EH (cell line): ENCODE measurements around the gene C1orf50.

Source experiments
- DNase-seq: peaks from one replicate; pipeline ENCODE4 v3.0.0-alpha.2; 2015; ENCODE audit warnings: low read depth

The C1orf50 gene

DNA sequence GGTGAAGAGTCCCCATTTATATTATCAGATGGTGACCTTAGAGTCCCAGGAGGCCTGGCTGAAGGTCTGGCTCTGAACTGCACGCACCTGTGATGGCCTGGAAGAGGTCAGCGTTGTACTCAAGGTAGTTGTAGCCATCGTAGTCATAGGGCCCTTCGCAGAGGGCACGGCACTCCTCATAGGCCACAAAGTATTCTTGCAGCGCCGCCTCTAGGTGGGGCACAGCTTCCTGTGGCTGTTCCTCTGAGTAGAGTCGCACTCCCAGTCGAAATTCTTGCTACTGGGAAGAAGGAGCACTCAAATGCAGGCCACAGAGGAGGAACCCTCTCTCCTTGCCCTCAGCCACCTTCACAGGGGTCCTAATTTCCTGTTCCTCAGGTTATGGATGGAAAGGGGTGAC is 7.9 kb upstream of the C1orf50 start:
- DNase-seq = no peak

DNA sequence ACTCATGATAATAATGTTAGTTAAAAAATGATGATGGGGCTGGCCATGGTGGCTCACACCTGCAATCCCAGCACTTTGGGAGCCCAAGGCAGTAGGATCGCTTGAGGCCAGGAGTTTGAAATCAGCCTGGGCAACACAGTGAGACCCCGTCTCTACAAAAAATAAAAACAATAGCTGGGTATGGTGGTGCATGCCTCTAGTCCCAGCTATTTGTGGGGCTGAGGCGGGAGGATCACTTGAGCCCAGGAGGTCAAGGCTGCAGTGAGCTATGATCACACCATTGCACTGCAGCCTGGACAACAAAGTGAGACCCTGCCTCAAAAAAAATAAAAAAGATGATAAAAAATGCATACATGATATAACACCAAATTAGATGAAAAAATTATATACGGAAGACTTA is 5.5 kb upstream of the C1orf50 start:
- no peak for DNase-seq

DNA sequence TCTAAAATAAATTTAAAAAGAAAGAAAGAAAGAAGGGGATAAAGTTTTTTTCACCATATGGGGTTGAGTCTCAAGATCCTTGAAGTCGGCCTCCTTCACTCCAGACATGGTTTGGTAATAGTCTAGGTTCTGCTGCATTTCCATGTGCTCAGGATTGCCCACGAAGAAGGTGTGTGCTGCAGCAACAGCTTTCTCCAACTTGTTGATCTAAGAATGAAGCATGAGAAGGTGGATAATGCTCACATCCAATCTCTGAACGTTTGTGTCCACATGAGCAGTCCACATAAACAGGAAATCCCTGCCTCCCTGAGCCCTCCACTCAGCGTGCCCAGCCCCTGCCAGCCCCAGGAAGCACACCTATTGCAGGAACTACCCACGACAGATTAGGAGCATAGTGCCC is 4.8 kb upstream of the C1orf50 start:
- DNase-seq = no peak

DNA sequence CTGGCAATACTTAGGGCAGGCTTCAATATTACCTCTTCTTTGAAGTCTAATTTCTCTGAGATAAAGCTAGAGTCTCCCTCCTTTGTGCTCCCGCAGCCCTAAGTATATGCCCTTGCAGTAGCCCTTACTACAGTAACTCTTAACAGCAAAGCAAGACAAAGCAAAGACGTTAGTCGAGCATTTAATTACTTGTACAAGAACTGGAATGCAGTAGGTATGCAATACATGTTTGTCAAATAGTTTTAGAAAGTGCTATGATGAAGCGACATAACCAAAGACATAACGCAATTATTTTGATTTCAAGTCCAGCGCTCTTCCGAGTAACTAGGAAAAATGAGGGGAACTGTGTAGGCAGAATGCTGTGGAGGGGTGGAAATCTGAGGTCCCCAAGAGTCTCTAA is 1.8 kb upstream of the C1orf50 start:
- peak; percentile 57 for DNase-seq

DNA sequence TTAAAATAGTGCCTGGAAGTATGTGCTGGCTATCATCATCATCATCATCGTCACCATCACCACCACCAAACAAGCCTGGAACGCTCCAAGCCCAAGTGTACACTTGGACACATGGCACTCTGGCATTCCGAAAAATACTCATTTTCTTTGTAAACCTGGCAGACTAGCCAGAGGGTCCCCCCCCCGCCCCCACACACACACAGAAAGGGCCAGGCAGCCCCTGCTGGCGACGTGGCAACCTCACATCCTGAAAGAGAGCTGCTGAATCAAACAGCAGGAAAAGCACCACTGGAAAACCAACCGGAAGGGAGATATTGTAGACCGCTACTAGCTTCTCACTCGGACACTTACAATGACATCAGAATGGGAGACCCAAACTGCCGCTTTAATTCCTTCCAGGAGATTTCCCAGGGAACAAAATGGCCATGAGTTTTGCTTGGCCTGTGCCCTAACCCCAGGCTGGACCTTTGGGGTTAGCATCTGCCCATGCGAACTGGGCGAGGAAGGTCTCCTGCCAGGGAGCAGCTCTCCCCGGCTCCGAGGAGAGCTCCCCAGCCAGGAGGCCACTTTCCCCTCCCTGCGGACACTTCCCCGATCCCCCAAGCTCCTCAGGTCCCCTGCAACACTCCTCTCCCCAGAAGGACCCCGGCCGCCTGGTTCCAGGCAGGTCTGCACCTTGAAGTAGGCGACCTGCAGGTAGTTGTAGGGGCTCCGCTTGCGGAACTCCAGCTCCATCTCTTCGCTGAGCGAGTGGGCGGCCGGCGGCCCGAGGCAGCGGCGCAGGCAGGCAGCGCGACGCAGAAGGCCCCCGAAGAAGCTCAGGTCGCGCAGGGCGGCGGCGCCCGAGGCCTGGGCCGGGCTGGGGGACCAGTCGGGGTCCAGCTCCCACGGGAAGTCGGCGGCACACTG is 963 bp upstream of the C1orf50 start:
- peak; percentile 87 for DNase-seq

DNA sequence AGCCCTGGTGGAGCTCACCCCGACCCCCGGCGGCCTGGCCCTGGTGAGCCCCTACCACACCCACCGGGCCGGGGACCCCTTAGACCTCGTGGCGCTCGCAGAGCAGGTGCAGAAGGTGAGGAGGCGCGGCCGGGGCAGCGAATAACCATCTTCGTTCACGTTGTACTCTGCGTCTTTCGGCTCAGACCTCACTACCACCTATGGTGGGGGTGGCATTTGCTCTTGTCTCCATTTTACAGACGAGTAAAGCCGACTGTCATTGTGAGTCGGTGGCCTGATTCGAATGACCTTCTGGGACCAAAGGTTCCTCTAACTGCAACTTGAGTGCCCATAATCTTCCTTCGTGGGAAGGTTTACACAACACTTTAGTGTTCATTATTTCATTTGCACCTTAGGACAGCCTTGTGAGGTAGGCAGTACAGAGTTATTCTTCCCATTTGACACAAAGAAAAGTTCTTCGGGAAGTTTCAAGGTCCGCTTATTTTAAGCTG is 506 bp downstream of the C1orf50 start:
- DNase-seq = no peak

DNA sequence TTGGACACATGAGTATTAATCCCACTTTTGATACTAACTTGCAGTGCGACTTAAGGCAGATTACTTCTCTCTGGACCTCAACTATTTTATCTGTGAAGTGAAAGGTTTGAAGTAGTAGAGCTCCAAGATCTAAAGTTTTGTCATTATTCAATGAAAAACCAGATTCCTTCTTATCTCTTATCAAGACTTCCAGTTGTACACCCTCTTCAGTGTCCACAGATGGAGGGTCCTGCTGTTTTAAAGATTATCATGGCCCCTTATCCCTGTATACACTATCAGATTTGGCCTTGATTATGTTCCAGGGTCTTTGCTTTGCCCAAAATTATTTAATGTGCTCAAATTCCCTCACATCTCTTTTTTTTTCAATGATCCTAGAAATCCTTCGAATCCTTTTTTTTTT is 1.1 kb downstream of the C1orf50 start:
- DNase-seq = no peak

DNA sequence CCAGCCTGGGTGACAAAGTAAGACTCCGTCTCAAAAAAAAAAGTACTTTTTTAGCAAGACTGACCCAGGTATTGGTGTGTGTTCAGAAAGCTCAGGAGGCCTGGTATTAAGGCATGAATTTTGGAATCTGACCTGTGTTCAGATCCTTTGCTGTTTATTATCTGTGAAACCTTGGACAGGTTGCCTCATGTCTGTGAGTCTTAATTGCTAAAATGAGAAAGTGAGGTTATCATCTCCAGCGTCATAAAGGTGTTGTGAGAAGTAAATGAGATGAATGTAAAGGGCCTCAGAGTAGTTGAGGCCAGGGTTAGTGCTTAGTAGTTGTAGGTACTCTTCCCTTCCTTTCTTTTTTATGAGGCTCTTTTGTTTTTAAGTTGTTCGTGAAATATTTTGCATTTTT is 2.8 kb downstream of the C1orf50 start:
- DNase-seq = no peak

DNA sequence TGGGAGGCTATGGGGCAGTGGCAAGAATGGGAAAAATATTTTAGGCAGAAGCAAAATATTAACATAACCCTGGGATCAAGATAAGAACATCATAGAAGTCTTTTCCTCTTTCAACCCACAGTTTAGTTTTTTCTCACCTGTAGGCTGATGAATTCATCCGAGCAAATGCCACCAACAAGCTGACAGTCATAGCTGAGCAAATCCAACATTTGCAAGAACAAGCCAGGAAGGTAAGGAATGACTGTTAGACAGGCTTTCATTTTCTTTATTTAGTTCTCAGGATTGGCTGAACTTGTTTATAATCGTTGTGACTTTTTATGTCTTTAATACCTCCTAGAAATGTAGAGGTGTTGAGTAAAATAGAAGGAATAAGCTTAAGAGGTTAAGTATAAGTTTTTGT is 6.4 kb downstream of the C1orf50 start:
- no peak for DNase-seq

DNA sequence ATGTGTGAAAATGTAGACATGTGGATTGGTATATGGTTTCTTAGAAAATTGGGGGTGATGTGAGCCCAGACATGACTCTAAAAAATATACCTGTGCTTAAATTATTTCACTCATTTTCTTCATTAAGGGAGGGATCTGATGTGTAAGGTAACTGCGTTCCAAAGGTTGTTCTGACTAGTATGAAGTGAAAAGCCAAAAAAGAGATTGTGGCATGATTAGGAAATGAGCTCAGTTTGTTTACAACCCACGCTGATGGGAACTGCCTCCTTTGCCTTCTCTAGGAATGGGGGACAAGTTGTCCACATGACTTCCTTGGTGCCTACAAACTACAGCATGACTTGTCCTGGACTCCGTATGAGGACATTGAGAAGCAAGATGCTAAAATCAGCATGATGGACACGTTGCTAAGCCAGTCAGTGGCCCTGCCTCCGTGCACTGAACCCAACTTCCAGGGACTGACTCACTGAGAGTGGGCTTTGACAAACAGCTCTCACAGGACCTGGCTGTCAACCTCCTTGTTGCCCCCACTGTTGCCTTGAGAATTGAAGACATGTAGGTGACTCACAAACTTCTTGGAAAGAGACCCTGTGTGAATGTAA is 8.0 kb downstream of the C1orf50 start:
- DNase-seq = no peak

DNA sequence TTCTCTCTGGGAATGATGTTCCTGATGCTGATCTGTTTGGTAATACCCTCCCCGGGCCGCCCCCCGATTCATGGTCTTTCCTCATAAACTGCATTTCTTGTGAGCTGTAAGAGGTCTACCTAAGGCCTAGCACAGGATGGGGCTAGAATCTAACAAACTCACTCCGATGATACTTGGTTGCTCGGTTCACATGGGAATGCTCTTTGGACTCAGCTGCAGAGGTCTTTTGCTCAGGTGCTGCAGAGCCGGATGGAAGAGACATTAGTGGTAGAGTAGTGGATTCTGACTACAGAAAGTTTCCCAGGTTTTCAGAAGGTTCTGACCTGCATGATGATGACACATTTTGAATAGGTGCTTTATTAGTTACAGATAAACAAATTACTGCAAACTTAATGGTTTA is 9.5 kb downstream of the C1orf50 start:
- no peak for DNase-seq

DNA sequence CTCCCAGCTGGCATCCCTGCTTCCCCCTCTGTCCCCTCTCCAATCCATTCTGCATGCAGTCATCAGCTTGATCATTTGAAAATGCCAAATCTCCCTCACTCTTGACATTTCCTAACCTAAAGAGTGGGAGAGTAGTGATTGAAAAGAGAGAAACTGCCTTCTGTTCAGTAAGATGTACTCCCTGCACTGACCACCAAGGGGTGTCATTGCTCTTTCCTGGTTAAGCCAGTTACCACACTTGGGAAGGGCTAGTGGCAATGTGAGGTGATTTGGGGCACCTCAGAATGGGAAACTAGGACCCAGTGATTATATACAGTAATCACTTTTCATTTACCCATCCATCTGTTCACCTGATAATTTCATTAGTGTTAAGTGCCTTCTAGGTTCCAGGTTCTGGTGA is 10.8 kb downstream of the C1orf50 start:
- DNase-seq = peak; percentile 51

DNA sequence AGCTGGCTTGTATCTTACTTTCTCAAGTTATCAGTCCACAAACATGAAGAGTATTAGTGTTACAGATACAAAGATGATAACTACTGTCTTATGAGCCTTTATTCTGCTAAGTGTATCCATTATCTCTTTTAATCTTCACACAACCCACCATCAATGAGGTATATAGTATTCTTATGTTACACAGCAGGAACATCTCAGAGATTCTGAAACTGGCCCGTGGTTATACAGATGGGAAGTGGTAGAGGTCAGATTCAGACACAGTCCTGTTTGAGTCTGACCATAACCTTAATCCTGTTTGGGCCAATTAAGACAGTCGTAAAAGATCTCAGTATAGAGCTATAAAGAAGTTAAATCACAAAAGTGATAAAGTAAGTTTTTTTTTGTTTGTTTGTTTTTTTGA is 12.7 kb downstream of the C1orf50 start:
- DNase-seq = no peak

DNA sequence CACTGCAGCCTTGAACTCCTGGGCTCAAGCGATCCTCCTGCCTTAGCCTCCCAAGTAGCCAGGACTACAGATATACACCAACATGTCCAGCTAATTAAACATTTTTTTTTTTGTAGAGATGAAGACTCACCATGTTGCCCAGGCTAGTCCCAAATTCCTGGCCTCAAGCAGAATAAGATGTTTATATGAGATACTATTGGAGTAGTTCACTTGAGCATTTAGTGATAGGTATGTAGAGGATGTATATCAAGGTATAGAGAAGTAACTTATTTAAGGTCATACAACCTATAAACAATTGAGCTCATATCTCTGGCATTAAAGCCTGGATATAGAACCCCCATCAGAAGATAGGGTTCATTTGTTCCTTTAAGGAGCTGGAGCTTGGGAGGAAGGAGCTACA is 13.1 kb downstream of the C1orf50 start:
- DNase-seq = no peak

DNA sequence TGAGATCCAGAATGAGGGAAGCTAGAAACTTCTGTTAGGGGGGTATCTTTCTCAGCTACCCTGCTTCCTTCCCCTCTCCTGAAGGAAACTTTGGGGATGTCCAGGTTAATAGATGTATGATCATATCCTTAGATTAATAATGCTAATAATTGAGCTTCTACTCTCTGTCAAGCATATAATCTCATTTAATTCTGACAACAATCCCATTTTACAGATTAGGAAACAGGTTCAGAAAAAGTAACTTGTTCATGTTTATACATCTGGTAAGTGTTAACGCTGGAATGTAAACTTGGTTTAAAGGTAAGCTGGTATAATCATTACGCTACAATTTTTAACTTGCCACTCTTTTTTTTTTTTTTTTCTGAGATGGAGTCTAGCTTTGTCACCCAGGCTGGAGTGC is 16.0 kb downstream of the C1orf50 start:
- DNase-seq = no peak

DNA sequence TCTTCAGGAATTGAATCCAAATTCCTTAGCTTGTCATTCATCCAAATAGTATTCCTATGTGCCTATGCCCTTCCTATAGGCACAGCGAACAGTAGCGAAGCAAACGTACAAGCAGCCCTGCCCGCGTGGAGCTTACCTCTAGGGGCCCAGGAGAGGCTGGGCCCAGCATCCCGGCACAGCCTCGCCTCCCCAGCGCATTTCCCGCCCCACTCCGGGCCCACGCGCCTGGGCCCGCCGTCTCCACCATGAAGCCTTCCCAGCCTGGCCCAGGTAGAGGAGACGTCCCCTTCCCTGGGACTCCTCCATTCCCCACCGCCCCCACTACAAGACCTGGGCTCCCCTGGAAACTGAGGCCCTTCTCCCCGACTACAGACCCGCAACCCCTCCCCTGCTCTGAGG is 17.5 kb downstream of the C1orf50 start:
- DNase-seq = no peak

DNA sequence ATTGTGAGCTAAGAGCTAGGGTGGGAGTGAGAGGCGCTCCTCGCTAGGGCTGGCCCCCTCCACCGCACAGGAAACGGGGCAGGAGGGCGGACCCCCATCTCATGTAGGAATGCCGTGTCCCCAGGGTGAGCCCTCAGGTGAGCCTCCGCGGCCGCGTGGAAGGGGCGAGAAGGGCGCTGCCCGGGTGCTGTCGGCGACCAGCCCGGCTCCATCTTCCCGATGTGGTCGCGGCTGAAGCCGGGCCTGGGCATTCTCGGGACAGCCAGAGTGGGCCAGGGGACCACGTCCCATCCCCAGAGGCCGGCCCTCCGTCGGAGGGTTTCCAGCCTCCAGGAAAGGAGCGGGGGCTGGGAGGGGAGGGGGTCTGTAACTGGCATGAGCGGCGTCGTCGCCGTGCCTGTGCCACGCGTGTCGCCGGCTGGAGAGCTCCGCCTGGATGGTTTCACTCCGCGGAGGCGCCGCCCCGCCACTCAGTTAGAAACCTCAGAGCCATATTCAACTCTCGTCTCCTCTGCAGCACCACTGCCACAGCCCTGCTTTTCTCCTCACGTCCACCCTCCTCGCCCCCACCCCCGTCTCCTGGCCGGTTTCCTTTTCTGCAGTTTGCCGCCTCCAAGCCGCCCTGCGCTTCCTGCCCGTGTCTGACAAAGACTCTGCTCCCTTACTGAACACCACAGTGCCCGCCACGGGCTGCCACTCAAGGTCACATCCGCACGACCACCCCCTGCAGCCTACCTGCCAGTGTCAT is 18.1 kb downstream of the C1orf50 start, which contains the start of gene TMEM269:
Gene TMEM269 (plus strand): TSS at position 46 of the 748 bp plus-strand sequence. CDS start 4,903 bp downstream, outside the sequence.
- DNase-seq = peak; percentile 36

DNA sequence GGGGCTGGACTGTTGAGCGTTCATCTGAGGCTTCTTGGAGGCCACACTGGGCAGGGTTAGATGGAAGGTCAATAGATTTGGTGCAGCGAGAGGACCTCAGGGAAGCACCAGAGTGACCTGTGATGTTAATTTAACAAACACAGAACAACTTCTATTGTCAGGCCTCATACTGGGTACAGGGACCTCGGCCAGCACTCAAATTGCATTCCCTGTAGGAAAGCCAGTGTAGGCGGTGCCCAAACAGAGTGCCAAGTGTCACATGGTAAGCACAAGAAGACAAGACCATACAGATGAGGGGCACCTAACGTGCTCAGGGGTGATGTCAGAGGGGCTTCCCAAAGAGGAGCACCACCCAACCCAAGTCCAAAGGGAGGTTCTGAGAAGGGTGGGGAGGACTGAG is 19.0 kb downstream of the C1orf50 start:
- DNase-seq = no peak

DNA sequence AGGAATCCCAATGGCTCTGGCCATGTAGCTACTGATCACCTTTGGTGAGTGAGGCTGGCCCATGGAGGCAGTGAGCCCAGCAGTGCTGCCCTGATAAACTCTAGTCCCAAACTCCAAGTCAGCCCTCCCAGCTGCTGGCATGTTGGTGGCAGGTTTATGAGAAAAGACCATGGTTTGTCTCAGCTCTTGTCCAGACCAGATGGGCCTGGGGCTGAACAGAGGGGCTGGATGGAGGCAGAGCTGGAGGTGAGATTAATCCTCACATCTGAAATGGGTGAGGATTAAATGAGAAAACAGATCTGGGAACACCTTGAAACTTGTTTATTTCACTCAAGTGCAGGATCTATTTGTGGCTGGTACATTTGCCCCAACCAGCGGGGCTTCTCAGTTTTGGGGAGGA is 21.0 kb downstream of the C1orf50 start:
- DNase-seq = no peak

DNA sequence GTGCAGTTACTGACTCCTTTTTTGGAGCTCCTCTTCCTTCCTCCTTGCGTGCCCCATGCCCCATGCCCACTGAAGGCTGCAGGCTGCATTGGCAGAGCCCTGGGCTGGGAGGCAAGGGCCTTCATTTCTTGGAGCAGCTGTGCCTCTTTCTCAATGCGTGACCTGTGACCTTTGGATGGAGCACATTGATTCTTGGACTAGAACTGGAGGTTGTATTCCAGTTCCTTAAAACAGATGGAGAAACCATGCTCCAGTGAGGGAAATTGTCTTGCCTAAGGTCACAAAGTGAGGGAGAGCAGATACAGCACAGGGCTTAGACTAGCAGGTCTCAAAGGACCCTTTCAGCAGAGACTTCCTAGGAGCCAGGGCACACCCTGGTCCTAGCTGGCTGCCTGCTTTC is 26.8 kb downstream of the C1orf50 start:
- no peak for DNase-seq

DNA sequence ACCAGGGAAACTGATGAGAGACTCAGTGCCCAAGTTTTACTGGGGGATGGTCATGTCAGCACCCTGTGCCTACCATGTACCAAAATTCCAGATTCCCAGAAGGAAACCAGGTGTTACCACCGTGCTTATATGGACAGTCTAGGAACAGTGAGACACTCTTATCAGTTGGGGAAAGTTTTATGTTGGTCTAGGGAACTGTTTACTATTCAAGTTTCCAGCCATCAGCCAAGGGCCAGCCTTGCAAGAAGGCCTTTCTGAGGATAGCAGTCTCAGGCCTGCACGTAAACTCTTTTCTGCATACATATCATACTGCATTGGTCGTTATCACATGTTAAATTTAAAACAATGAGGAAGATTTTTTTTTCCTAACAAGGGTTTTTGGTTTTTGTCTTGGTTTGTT is 30.4 kb downstream of the C1orf50 start:
- no peak for DNase-seq

DNA sequence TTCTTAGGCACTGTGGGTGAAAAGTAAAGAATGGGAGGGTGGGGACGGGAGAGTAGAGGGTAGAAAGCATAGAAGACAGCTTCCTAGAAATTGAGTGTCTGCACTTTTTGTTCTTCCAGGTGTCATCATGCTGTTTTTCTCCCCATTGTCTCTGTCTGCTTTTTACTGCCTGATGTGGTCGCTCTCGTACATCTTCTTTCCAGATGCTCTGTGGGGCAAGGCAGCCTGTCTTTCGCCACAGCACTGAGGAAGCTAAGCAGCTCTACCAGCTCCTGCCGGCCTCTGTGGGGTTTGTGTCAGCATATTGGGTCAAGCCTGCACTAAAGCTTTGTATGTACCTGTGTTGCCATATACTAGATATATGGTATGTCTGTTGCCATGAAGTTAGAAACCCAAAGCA is 30.9 kb downstream of the C1orf50 start:
- no peak for DNase-seq
